Measurements from ENCODE around the gene IQCF2.
A peak's percentile ranks its signal among the peaks of the same experiment; 100 is the strongest.
"Not testable (repeated sequence)": the region's sequence is repeated elsewhere in the genome, so short reads cannot be mapped to it uniquely, and the experiment has no call there.

Gene IQCF2
- 0 to 0.07 (median 0) reads per million in 18 experiments for total RNA-seq

DNA sequence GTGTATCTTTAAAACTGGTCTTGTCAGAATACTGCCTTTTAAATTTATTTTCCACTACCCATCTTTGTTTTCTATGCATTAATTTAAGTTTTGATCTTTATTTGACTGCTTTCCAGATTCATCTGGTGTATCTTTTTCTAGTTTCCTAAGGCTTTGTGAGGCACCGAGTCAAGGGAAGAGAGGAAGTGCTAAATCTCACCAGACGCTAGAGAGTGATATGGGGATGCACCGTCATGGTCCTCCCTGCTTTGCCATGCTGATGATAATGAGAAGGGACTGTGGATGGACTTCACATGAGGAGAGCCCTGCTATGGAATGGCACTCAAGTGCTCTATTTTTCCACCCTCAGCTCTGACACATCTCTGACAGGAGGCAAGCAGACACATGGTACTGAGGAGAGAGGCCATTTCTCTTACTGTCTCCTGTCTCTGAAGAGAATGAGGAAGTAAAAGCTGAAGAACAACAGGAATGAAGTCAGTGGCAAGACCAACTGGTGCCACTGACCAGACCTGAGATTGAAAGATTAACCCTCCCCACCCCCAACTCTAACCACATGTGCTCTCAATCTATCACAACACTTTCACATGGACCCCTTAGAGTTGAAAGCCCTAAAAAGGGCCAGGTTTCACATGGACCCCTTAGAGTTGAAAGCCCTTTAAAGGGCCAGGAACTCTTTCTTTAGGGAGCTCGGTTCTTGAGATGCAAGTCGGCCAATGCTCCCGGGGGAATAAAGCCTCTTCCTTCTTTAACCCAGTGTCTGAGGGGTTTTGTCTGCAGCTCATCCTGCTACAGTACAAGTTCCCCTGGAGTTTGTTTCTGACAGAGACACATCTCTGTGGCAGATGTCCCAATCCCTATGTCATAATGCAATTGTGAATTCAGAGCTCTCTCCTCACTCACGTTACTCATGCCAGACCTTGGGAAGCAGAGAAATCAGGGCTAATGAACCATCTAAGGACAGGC is at the start of gene IQCF2:
Gene IQCF2 (plus strand): TSS at position 913 of the 963 bp plus-strand sequence. CDS start 52 bp downstream, outside the sequence.
- DNase-seq, result peak in 1 of 2 donors; percentile 4

DNA sequence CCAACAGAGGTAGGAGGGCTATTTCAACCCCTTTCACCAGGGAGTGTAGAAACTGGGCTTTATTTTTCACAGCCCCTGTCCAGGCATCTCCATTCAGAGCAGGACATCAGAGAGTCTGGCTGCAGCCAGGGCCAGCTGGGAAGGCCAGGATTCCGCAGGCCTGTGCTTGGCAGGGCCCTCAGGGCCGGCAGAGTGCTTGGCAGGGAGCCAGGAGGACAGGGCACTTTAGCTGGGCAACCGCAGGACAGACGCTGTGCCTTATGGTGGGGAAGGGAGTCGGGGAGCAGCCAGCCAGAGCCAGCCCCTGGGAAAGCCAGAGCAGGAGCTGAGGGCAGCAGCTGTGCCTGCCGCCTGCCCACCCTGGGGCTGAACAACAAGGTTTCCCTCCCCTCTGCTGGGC is 47.9 kb upstream of the IQCF2 start:
- no peak for DNase-seq

DNA sequence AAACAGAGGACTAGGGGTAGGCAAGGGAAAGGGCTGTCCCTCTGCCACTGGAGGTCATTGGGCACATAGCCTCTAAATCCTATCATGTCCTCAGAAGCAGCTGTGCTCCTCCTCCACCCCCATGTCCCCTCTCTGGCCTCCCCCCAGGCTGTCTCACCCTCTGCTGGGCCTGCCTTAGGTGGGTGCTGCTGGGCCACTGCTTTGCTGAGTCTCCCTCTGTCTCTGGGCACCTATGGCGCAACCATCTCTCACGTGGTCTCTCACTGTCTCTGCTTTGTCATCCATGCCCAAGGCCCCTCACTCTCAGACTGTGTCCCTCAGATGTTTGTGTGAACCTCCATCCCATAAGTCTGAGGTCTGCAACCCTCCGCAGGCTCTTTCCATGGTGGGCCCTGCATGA is 47.4 kb upstream of the IQCF2 start:
- DNase-seq, result no peak

DNA sequence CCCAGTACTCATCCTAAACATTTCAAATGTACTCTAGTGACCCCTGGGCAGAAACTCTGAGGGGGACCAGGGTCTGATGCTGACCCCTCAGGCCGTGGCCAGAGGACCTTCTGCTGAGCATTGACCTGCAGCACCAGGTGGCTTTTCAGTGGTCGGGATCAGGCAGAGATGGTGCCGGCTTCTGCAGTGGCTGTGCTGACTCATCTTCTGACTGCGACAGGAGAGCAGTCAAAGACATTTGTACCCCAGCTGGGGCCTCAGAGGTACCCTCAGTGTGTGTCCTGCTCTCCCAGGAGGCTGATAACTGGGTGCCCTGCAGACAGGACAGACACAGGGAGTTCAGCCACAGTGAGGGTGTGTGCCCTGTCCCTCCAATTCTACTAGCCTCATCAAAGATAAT is 45.8 kb upstream of the IQCF2 start:
- no peak for DNase-seq

DNA sequence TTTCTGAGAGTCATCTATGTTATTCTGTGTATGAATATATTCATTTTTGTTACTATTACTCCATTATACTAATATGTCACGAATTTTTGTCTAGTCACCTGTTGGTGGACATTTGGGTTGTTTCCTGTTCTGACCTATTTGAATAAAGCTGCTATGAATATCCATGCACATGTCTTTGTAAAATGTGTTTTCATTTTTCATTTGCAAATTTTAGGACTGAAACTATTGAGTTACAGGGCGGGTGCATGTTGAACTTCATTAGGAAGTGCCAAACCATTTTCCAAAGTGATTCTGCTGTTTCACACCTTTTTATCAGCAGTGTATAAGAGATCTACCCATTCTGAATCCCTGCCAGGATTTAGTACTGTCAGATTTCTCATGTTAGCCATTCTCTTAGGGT is 44.7 kb upstream of the IQCF2 start:
- no peak for DNase-seq

DNA sequence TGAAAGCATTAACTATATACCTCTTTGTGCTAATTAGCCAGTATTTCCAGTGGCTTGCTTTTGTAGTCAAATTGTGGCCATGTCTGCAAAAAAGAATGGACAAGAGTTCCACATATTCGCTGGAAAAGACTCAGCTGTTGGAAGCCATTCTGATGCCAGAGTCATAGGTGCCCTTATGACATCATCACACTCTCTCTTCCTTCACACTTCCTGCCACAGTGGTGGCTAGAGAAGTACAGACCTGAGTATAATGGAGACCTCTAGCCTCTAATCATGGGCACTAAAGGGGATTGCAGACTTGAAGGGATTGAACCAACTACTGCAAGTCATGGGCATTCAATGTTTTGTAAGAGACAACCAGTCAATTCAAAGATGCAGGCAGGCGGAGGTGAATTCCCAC is 44.0 kb upstream of the IQCF2 start:
- no peak for DNase-seq

DNA sequence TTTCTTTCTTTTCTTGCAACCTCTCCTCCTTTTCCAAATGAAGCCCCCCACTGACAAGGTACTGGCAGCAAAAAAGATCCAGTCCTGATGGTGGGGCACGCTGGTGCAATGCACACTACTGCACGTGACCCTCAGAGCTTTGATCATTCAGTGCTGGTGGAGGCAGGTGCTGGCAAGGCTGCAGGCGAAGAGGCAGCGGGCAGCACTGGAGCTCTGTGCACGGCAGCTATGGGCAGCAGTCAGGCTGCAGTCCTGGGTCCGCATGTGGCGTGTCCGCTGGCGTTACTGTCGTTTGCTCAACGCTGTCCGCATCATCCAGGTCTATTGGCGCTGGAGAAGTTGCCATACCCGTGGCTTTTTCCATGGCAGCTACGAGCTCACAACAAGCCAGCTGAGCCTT is 42.3 kb upstream of the IQCF2 start:
- DNase-seq, result no peak

DNA sequence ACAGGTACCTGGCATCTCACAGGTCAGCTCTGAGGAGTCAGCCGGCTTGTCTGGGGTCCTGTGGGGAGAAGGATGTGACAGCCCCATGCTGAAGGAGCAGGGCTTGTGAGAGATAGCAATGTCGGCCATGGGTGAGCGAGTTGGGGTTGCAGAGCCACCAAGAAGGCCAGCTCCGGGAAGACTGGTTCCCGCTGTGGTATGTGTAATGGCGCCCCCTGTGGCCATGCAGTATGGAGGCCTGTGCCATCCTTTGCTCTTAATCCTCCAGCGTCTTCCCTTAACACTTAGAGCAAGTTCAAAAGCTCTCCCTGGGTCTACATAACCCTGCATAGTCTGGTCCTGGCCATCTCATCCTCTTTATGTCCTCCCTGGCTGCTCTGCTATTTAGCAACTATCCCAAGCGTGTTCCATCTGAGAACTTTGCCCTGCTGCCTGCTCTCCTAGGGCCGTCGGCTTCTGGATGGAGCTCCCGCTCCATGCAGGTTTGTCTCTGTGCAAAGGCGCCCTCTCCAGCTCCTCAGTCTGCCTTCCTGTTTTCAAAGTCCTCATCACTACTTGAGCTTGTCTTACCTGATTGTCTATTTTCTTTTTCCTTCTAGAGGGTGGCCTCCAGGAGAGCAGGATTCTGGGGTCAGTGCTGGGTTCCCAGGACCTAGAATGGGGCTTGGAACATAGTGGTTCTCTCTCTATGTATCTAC is 41.6 kb upstream of the IQCF2 start:
- DNase-seq, result peak in 1 of 2 donors; percentile 8

DNA sequence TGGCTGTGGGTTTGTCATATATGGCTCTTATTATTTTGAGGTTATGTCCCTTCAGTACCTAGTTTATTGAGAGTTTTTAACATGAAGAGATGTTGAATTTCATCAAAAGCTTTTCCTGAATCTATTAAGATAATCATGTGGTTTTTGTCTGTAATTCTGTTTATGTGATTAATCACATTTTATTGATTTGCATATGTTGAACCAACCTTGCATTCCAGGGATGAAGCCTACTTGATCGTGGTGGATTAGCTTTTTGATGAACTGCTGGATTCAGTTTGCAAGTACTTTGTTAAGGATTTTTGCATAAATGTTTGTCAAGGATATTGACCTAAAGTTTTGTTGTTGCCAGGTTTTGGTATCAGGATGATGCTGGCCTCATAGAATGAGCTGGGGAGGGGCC is 33.1 kb upstream of the IQCF2 start:
- no peak for DNase-seq

DNA sequence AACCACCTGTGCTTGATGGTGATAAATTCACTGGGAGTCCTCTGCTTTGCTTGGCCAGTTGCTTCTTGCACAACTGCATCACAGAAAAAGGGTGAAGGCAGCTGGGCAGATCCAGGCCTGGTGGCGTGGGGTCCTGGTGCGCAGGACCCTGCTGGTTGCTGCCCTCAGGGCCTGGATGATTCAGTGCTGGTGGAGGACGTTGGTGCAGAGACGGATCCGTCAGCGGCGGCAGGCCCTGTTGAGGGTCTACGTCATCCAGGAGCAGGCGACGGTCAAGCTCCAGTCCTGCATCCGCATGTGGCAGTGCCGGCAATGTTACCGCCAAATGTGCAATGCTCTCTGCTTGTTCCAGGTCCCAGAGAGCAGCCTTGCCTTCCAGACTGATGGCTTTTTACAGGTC is 31.1 kb upstream of the IQCF2 start:
- DNase-seq, result no peak

DNA sequence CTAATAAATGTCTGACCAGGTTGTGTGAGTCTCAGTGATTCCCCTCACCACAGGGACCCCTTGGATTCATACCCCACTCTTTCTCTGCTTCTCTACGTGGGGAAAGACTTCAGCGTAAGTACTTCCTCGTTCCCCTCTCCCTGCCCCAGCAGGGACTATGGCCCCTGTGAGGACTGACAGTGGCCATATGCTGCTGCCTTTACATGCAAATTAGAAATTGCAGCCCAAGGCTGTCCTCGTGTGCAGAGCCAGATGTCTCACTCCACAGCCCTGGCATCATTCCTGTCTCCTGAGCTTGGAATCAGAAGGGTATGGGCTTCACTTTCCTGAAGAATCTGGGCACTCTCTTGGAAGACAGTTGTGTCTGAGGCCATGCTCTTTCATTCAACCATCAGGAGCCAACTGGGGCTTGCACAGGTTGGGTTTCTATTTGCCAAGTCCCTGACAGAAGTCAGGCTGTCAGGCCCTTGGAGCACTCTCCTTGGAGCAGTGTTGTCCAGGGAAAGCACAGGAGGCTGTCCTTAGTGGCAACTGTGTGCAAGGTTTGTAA is 30.5 kb upstream of the IQCF2 start:
- no peak for DNase-seq

DNA sequence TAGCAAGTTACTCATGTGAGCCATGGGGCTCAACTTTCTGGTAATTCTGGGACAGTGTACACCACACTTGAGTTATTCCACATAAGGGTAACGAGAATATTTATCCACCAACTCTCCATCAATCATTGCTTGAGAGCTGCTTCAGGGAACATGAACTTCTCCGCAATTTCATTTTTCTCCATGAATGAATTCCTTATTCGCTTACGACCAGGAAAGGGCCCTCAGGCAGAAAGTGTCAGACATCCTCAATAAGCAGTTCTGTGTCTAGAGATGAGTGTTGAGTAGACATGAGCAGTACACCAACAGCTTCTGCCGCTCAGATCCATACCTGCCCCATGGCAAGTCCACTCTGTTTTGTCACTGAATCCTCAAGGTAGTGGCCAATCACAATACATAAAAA is 24.8 kb upstream of the IQCF2 start:
- DNase-seq, result no peak

DNA sequence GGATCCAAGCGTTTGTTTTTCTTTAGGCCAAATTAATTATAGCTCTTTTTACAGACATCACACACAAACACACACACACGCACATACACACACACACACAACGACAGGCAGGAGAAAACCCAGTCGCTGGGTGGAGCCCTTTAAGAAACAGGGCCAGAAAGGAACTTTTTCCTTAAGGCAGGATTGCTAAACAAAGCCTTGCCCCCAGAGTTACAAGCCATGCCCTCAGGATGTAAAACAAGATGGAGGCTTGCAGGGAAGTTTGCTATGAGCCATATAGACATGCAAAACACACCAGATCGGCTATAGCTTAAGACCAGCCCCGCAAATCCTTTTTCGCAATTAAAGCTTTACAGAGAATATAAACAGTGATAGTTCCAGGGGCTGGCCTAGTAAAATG is 16.3 kb upstream of the IQCF2 start:
- DNase-seq, result no peak

DNA sequence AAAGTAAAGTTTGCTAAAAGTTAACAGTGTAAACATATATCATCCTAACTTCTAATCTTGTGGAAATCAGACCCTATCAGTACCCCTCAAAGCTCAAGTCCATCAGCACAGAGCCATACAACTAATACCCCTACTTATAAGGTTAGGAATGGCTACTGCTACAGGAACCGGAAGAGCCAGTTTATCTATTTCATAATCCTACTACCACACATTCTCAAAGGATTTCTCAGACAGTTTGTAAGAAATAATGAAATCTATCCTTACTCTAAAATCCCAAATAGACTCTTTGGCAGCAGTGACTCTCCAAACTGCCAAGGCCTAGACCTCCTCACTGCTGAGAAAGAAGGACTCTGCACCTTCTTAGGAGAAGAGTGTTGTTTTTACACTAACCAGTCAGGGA is 6.0 kb upstream of the IQCF2 start:
- DNase-seq, result not testable (repeated sequence)

DNA sequence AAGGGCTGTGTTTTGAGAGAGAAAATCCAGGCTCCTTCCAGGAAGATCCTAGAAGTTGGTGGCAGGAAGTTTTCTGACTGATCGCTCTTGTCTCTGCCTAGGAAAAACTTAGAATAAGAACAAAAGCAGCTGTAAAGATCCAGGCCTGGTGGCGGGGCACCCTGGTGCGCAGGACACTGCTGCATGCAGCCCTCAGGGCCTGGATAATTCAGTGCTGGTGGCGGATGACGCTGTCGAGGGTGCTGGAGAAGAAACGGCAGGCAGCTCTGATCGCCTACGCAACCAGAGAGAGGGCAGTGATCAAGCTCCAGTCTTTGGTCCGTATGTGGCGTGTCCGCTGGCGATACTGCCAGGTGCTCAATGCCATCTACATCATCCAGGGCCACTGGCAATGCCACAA is 1.5 kb downstream of the IQCF2 start:
- no peak for DNase-seq

DNA sequence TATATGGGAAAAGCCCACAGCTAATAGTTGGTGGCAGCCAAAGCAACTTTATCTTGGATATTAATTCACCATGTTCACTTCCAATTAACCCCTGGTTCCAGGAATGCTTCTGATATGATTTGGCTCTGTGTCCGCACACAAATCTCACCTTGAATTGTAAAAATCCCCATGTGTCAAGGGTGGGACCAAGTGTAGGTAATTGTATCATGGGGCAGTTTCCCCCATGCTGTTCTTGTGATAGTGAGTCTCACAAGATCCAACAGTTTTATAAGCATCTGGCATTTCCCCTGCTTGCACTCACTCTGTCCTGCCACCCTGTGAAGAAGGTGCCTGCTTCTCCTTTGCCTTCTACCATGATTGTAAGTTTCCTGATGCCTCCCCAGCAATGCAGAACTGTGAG is 7.5 kb downstream of the IQCF2 start:
- not testable (repeated sequence) for DNase-seq

DNA sequence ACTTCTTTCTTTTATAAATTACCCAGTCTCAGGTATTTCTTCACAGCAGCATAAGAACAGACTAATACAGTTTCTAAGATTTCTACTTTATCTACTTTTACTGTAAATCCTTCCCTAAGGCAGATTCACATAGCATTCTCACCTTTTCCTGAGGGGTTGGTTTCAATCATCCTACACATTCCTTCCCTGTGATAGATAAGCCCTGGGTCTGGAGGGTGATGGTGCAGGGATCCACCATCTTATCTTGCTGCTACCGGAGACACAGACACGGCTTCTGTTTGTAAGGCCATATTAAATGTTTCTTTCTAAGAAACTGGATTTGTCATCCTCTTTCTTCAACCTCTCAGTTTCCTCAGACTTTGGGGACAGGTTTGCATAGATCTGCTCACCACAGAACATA is 7.9 kb downstream of the IQCF2 start:
- no peak for DNase-seq

DNA sequence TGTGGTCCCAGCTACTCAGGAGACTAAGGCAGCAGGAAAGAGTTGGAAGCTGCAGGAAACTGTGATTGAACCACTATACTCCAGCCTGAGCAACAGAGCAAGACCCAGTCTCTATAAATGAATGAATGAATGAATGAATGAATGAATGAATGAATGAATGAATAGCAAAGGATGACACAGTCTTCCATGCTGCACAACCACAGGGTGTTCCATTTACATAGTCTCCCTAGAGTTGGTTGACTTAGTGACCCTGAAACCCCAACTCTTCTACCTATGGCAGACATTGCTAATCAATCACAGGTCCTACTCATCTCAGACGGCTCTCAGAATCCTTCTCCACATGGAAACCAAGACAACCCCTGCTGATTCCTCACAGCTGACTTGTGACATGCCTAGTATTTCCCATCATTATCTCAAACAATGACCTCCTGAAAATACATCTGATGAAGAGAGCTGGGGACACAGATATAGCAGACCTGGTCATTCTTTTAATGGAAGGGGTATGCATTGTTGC is 11.9 kb downstream of the IQCF2 start:
- DNase-seq, result no peak

DNA sequence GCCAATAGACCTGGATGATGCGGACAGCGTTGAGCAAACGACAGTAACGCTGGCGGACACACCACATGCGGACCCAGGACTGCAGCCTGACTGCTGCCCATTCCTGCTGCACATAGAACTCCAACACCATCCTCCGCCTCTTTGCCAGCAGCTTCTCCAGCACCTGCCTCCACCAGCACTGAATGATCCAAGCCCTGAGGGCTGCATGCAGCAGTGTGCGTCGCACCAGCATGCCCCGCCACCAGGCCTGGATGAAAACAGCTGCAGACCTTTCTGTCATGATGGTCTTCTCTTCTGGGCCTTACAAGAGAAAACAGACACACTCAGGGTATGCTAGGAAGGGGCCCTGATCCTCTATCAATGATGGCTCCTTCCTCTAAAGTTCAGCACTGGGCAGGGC is 12.5 kb downstream of the IQCF2 start:
- DNase-seq, result no peak

DNA sequence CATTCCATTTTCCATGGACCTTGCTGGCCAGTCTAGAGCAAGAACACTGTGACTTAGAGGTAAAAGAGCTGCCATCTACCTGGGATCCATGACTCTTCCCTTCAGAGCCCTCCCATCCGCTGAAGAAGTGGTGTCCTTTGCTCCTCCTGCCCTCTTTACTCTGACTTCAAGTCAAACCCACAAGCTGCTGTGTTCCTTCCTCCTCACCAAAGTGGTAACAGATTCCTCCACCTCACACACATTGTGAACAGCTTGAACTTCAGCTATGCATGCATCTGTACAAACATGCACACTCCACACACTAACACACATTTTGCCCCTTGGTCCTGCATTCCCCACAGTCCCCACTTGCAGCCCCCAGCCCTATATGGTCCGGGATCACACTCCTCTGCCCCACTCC is 13.0 kb downstream of the IQCF2 start:
- no peak for DNase-seq

DNA sequence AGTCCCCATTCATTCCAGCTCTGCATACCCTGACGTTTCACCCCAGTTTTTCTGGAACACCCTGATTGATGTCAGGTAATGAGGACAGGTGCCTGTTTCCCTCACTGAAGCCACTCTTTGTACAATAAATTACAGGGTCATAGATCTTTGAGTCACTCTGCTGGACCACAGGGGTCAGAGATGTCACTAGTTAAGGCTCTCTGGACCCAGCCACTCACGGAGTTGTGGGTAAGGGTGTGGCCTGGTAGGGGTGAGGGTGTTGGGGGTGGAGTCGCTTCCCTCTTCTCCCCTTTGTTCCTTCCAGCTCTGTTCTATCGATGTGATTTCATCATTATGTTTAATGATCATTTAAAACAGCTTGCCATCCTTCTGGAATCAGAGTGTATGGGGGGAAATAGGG is 13.5 kb downstream of the IQCF2 start:
- no peak for DNase-seq

DNA sequence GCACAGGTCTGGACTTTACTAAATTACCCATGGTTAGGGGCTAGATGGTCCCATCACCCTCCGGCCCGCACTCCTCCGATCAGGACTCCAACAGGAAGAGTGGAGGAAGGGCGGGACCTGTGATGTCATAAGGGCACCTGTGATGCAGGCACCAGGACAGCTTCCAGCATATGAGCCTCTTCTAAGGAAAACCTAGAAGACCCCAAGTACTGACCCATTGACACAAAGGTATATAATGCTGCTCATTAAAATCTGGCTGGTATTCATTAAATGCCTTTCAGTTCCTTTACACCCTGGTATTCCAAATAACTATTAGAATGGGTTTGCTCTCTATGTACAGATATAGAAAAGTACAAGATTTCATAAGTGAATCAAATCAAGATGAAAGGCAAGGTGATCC is 14.1 kb downstream of the IQCF2 start, which contains the start of gene IQCF5:
Gene IQCF5 (minus strand): TSS at position 101 of the 400 bp plus-strand sequence. CDS start 70 bp downstream, at position 31.
- no peak for DNase-seq

DNA sequence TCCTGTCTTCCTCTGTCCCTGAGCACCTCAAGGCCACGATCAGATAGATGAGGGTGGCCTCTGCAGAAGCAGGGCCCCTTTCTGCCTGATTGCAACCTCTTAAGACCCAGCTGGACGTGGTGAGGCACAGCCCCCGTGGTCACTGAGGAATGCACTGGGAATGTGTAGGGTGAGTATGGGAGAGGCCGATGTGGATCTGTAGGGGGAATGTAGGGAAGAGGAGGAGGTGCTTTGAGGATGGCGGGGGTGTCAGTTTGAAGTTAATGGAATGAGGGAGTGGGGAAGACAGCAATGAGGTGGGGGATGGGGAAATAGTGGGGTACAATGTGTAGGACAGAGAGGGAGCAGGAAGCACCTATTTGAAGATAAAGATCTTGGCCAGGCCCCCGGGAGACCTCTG is 14.8 kb downstream of the IQCF2 start:
- no peak for DNase-seq
